Left lung (tissue), 10 donors: ENCODE measurements around the gene DISC1. TPM values are rescaled to one million over a fixed set of nuclear protein-coding genes. Genes with fewer than 3 reads are reported as not detected.

Experiments used
- ATAC-seq: fragments of 200-7000 bp; cut with Tn5 transposase; one replicate; pipeline ENCODE4 v1.9.1; 2020; ENCODE audit warnings: moderate library complexity
- DNase-seq, 4 donors: peaks; one replicate each; pipeline ENCODE4 v3.0.0-alpha.2; 2013 to 2020
- H3K27ac ChIP-seq, 2 donors: fragments of 200-600 bp; sonication (generic) in 1 of 2; one replicate each; pipeline versions ENCODE4 v1.5.0 to v1.8.0; 2020 to 2021
- H3K27me3 ChIP-seq, 2 donors: fragments of 200-600 bp; sonication (generic) in 1 of 2; one replicate each; pipeline versions ENCODE4 v1.5.0 to v1.8.0; 2020 to 2021
- H3K36me3 ChIP-seq, 2 donors: fragments of 200-600 bp; sonication (generic) in 1 of 2; one replicate each; pipeline versions ENCODE4 v1.5.0 to v1.8.0; 2020 to 2021
- H3K4me1 ChIP-seq, 2 donors: fragments of 200-600 bp; one replicate each; pipeline ENCODE4 v1.8.0; 2021
- H3K4me3 ChIP-seq, 2 donors: fragments of 200-600 bp; sonication (generic) in 1 of 2; one replicate each; pipeline versions ENCODE4 v1.5.0 to v1.8.0; 2020 to 2021; ENCODE audit warnings: mild to moderate bottlenecking in 1 of 2
- H3K9me3 ChIP-seq, 2 donors: fragments of 200-600 bp; sonication (generic) in 1 of 2; one replicate each; pipeline versions ENCODE4 v1.5.0 to v1.8.0; 2020 to 2021
- CTCF ChIP-seq, 2 donors: fragments of 200-600 bp; sonication (generic) in 1 of 2; IDR thresholded peaks; one replicate each; pipeline versions ENCODE4 v1.5.0 to v1.8.0; 2021; ENCODE audit warnings: antibody characterized with exemption in 2 of 2
- intact Hi-C, 2 donors: fragments of 100-400 bp; cut with DNase I; formaldehyde crosslinking; loops; one replicate each; pipeline versions ENCODE4 v1.11.2 to v1.14.2; 2022
- polyA plus RNA-seq, 6 donors: library from polyadenylated mRNA; unstranded; fragments of 120-200 nt; gene quantifications; one replicate each; pipeline ENCODE4 v1.2.1, GENCODE V29; 2013; ENCODE audit not compliant: insufficient read length in 6 of 6
- total RNA-seq, 2 donors: library from RNA; stranded (reverse); fragmentation: NEBNext Ultra II Directional; extraction: Animal tissue kit (Norgen Biotek cat#: 25700); gene quantifications; one replicate each; pipeline ENCODE4 v1.2.1, GENCODE V29; 2021
- donor health status: DM: no; HTN: yes; CAD: no.
- donor health status: DM: no; HTN: no; CAD: no.

Gene DISC1
- total and polyA plus RNA-seq, 8 donors, result 3.9 to 11.7 (median 10.5) TPM

GRCh38 chr1:232074265-232074664, 447.7 kb downstream of the DISC1 start:
- DNase-seq (no peak), ATAC-seq (no peak)
- H3K27ac ChIP-seq, result no peak overlapping the region
- H3K9me3 ChIP-seq, result peaks cover 0 to 3% of the 10 kb centered on the region in 2 donors
- no peaks in the 10 kb centered on the region for H3K4me1 ChIP-seq
- H3K36me3 ChIP-seq, result no peaks in the 10 kb centered on the region
- no peak for TF ChIP-seq CTCF (IDR thresholded peaks at IDR 0.05)
- intact Hi-C loops, result no loop called here
- no peaks in the 10 kb centered on the region for H3K27me3 ChIP-seq
- no peak overlapping the region for H3K4me3 ChIP-seq

- ATAC-seq, result no peak
- peaks cover 0 to 4% of the 10 kb centered on the region in 2 donors for H3K9me3 ChIP-seq
- H3K27me3 ChIP-seq, result no peaks in the 10 kb centered on the region
- no peak for TF ChIP-seq CTCF (IDR thresholded peaks at IDR 0.05)
- DNase-seq, result no peak
- no peaks in the 10 kb centered on the region for H3K36me3 ChIP-seq
- H3K4me3 ChIP-seq, result no peak overlapping the region
- no peaks in the 10 kb centered on the region for H3K4me1 ChIP-seq
- intact Hi-C loops, result no loop called here
- H3K27ac ChIP-seq, result no peak overlapping the region
Observed at GRCh38 chr1:232077809-232078208, 451.2 kb downstream of the DISC1 start.

GRCh38 chr1:232084584-232085223, 458.1 kb downstream of the DISC1 start:
- intact Hi-C loops, result no loop called here
- Histone ChIP-seq H3K36me3 (no peaks in the 10 kb centered on the region), H3K27me3 (no peaks in the 10 kb centered on the region), H3K27ac (no peak overlapping the region), H3K4me3 (no peak overlapping the region), H3K4me1 (no peaks in the 10 kb centered on the region), H3K9me3 (peaks cover 0 to 4% of the 10 kb centered on the region in 2 donors)
- ATAC-seq (peak; percentile 64), DNase-seq (peak in 1 of 4 donors; percentile 8)
- no peak for TF ChIP-seq CTCF (IDR thresholded peaks at IDR 0.05)

GRCh38 chr1:232090816-232091215, 464.2 kb downstream of the DISC1 start:
- H3K4me1 ChIP-seq, result no peaks in the 10 kb centered on the region
- no peak for DNase-seq
- intact Hi-C loops, result no loop called here

More at GRCh38 chr1:232090816-232091215, 464.2 kb downstream of the DISC1 start:
- Histone ChIP-seq H3K4me3 (no peak overlapping the region), H3K9me3 (no peaks in the 10 kb centered on the region), H3K27ac (no peak overlapping the region), H3K27me3 (no peaks in the 10 kb centered on the region), H3K36me3 (no peaks in the 10 kb centered on the region)
- TF ChIP-seq CTCF (IDR thresholded peaks at IDR 0.05), result no peak
- ATAC-seq, result no peak

Other genes with a start within 250 kb of the DISC1 start
- 10 to 100 TPM; 19.4 to 25.2 TPM for gene EGLN1, start 204.5 kb upstream of the DISC1 start, total RNA-seq
- 10 to 100 TPM; 38.6 to 54.6 (median 43.3) TPM for gene EGLN1, start 204.5 kb upstream of the DISC1 start, polyA plus RNA-seq
- 10 to 100 TPM; 29.1 to 36.3 TPM for gene TSNAX, start 98.1 kb upstream of the DISC1 start, total RNA-seq
- 10 to 100 TPM; 47.4 to 63.7 (median 52.9) TPM for gene TSNAX, start 98.1 kb upstream of the DISC1 start, polyA plus RNA-seq